A673 (cell line): ENCODE data around the gene HMGN1. TPM values are rescaled to one million over a fixed set of nuclear protein-coding genes. Genes with fewer than 3 reads are reported as not detected.

Experiments used
- BruUV-seq: library from RNA; stranded (reverse); fragments of 400-500 nt; replicated peaks from 2 replicates; lab custom pipeline; 2021; lab: Mats Ljungman, UMichigan
- CTCF ChIA-PET: fragments of 300-600 bp; sonication (Branson Sonifier 250); formaldehyde crosslinking; loops from one replicate; lab custom pipeline; 2022; ENCODE audit warnings: antibody characterized with exemption; lab: Charles Lee
- POLR2A ChIA-PET: fragments of 300-600 bp; sonication (Branson Sonifier 250); formaldehyde crosslinking; loops from one replicate; lab custom pipeline; 2022; ENCODE audit warnings: antibody characterized with exemption; ENCODE audit not compliant: low non-redundant PET; lab: Charles Lee
- DNase-seq: peaks from one replicate; pipeline ENCODE4 v3.0.0-alpha.2; 2015; ENCODE audit warnings: low spot score
- H3K27ac ChIP-seq: fragments of 200-600 bp; sonication (generic); 2 replicates; pipeline ENCODE4 v1.5.1; 2016; ENCODE audit warnings: mixed run types, low read depth, mild to moderate bottlenecking, mixed read lengths, antibody characterized with exemption, low read length; ENCODE audit not compliant: poor library complexity, severe bottlenecking
- H3K27me3 ChIP-seq: fragments of 200-600 bp; sonication (generic); replicated peaks from 2 replicates; pipeline ENCODE4 v1.6.1; 2017; ENCODE audit warnings: mixed run types, low read depth, mild to moderate bottlenecking, mixed read lengths, antibody characterized with exemption, low read length; ENCODE audit not compliant: insufficient read depth, poor library complexity
- H3K36me3 ChIP-seq: fragments of 200-600 bp; sonication (generic); 2 replicates; pipeline ENCODE4 v1.6.1; 2016; ENCODE audit warnings: mixed run types, mild to moderate bottlenecking, mixed read lengths, antibody characterized with exemption, low read length; ENCODE audit not compliant: insufficient read depth, poor library complexity, severe bottlenecking
- H3K4me1 ChIP-seq: fragments of 200-600 bp; sonication (generic); 2 replicates; pipeline ENCODE4 v1.6.1; 2017; ENCODE audit warnings: mixed run types, mild to moderate bottlenecking, mixed read lengths, antibody characterized with exemption, low read length; ENCODE audit not compliant: insufficient read depth, poor library complexity, severe bottlenecking
- H3K4me3 ChIP-seq: fragments of 200-600 bp; sonication (generic); 2 replicates; pipeline ENCODE4 v1.5.1; 2016; ENCODE audit warnings: low read depth, mixed run types, mild to moderate bottlenecking, mixed read lengths, low read length; ENCODE audit not compliant: poor library complexity, severe bottlenecking
- H3K9me3 ChIP-seq: fragments of 200-600 bp; sonication (generic); 2 replicates; pipeline ENCODE4 v1.6.1; 2016; ENCODE audit warnings: mixed run types, low read depth, mild to moderate bottlenecking, mixed read lengths, antibody characterized with exemption, low read length; ENCODE audit not compliant: poor library complexity, severe bottlenecking
- CTCF ChIP-seq: fragments of 300-800, 200-600 bp; sonication (generic); conservative IDR thresholded peaks from 2 replicates; pipeline ENCODE4 v1.5.1; 2017; ENCODE audit warnings: low read depth, mild to moderate bottlenecking, antibody characterized with exemption, low read length, moderate library complexity, mixed read lengths
- EZH2 ChIP-seq: fragments of 200-600 bp; sonication (generic); IDR thresholded peaks from 2 replicates; pipeline ENCODE4 v1.6.1; 2017; ENCODE audit warnings: borderline replicate concordance, low read depth, mild to moderate bottlenecking, mixed read lengths, antibody characterized with exemption, low read length; ENCODE audit not compliant: poor library complexity, severe bottlenecking
- intact Hi-C: fragments of 100-400 bp; cut with micrococcal nuclease; formaldehyde crosslinking; loops from one replicate; pipeline ENCODE4 v1.10.0; 2022; ENCODE audit not compliant: unreplicated experiment
- total RNA-seq: library from RNA; stranded (reverse); gene quantifications from 2 replicates; pipeline ENCODE4 v1.2.3, GENCODE V29; 2021

Gene HMGN1
- total RNA-seq, 1 experiment from 2014 or later: 457 TPM

- no TSS peak for BruUV-seq
- TF ChIP-seq EZH2: no peak
- no peak for TF ChIP-seq CTCF
- intact Hi-C loops: no loop called here
- H3K4me3 ChIP-seq: no peak overlapping the region
- no peaks in the 10 kb centered on the region for H3K27me3 ChIP-seq
- no peak overlapping the region for H3K27ac ChIP-seq
- H3K36me3 ChIP-seq: no peaks in the 10 kb centered on the region
- ChIA-PET POLR2A (interaction anchor here (0.7 kb wide), 1 partner anchor 73 kb away, joined by 4 read pairs; no protein-coding TSS in a partner anchor), CTCF (no interaction called here)
- no peak for DNase-seq
- H3K4me1 ChIP-seq: peaks cover 5% of the 10 kb centered on the region
- H3K9me3 ChIP-seq: no peaks in the 10 kb centered on the region
Observed at GRCh38 chr21:39318091-39318959, 30.6 kb downstream of the HMGN1 start.

GRCh38 chr21:39317134-39318090 lies 31.5 kb downstream of the HMGN1 start:
- no peaks in the 10 kb centered on the region for H3K36me3 ChIP-seq
- POLR2A ChIA-PET: interaction anchor here (0.6 to 0.7 kb wide), 2 partner anchors 74 to 109 kb away, joined by 3 to 4 read pairs; no protein-coding TSS in a partner anchor
- no TSS peak for BruUV-seq
- no peak overlapping the region for H3K27ac ChIP-seq
- no peak overlapping the region for H3K4me3 ChIP-seq
- CTCF ChIA-PET: no interaction called here
- peaks cover 5% of the 10 kb centered on the region for H3K4me1 ChIP-seq
- TF ChIP-seq EZH2 (no peak), CTCF (no peak)
- intact Hi-C loops: no loop called here
- no peaks in the 10 kb centered on the region for H3K27me3 ChIP-seq
- DNase-seq: no peak
- no peaks in the 10 kb centered on the region for H3K9me3 ChIP-seq

GRCh38 chr21:39316729-39317128 lies 32.2 kb downstream of the HMGN1 start:
- no peak for TF ChIP-seq EZH2
- no peak for TF ChIP-seq CTCF
- H3K36me3 ChIP-seq: peaks cover 2% of the 10 kb centered on the region
- ChIA-PET CTCF (no interaction called here), POLR2A (no interaction called here)
- DNase-seq: no peak
- no peaks in the 10 kb centered on the region for H3K9me3 ChIP-seq
- H3K27me3 ChIP-seq: no peaks in the 10 kb centered on the region
- H3K4me3 ChIP-seq: no peak overlapping the region
- H3K27ac ChIP-seq: no peak overlapping the region
- BruUV-seq: no TSS peak
- H3K4me1 ChIP-seq: peaks cover 9% of the 10 kb centered on the region
- intact Hi-C loops: no loop called here
